IPS-15b (cell line): ENCODE results near the gene DHRS7C.
"Not testable (repeated sequence)": the region's sequence is repeated elsewhere in the genome, so short reads cannot be mapped to it uniquely, and the experiment has no call there.

ENCODE experiments used
- H3K27me3 ChIP-seq: one replicate; pipeline ENCODE4 v1.6.1; 2013; ENCODE audit warnings: low read length; ENCODE audit not compliant: control insufficient read depth, insufficient read depth
- H3K36me3 ChIP-seq: one replicate; pipeline ENCODE4 v1.6.1; 2013; ENCODE audit warnings: low read length; ENCODE audit not compliant: control insufficient read depth, insufficient read depth
- H3K4me1 ChIP-seq: one replicate; pipeline ENCODE4 v1.6.1; 2013; ENCODE audit warnings: mild to moderate bottlenecking, low read length; ENCODE audit not compliant: control insufficient read depth, insufficient read depth
- H3K4me3 ChIP-seq: one replicate; pipeline ENCODE4 v1.5.1; 2013; ENCODE audit warnings: low read depth, low read length
- H3K9ac ChIP-seq: one replicate; pipeline ENCODE4 v1.6.1; 2013; ENCODE audit warnings: low read depth, mild to moderate bottlenecking, low read length
- H3K9me3 ChIP-seq: one replicate; pipeline ENCODE4 v1.6.1; 2013; ENCODE audit warnings: mild to moderate bottlenecking, low read length; ENCODE audit not compliant: control insufficient read depth, insufficient read depth

The DHRS7C gene

GRCh38 chr17:9805769-9806168 is 14.4 kb upstream of the DHRS7C start:
- no peaks in the 10 kb centered on the region for H3K9me3 ChIP-seq
- H3K27me3 ChIP-seq = no peaks in the 10 kb centered on the region
- no peaks in the 10 kb centered on the region for H3K36me3 ChIP-seq
- no peaks in the 10 kb centered on the region for H3K4me1 ChIP-seq
- H3K9ac ChIP-seq = no peak overlapping the region
- H3K4me3 ChIP-seq = no peak overlapping the region

GRCh38 chr17:9802697-9803096 is 11.3 kb upstream of the DHRS7C start:
- Histone ChIP-seq H3K4me3 (no peak overlapping the region), H3K27me3 (no peaks in the 10 kb centered on the region), H3K9me3 (no peaks in the 10 kb centered on the region), H3K4me1 (no peaks in the 10 kb centered on the region), H3K36me3 (no peaks in the 10 kb centered on the region), H3K9ac (no peak overlapping the region)

- Histone ChIP-seq H3K36me3 (no peaks in the 10 kb centered on the region), H3K4me1 (no peaks in the 10 kb centered on the region), H3K9me3 (no peaks in the 10 kb centered on the region), H3K9ac (no peak overlapping the region), H3K4me3 (no peak overlapping the region), H3K27me3 (no peaks in the 10 kb centered on the region)
Observed at GRCh38 chr17:9802294-9802693, 10.9 kb upstream of the DHRS7C start.

DNA sequence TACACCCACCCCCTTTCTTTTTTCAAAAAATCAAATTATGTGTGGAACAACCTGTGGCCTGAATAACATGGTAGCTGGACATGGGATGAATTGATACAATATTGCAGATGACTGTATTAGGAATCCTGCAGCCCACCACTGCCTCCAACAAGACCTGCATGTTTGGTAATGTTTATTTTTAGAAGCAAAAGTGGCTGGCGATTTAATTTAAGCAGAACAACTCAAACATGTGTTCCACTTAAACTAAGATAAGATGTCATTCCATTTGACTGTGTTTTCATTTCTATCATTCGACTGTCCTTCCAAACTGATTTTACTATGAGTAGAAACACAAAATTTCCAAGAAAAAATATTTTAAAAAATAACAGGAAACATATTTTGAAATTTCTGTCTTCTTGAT is 10.1 kb upstream of the DHRS7C start:
- H3K9ac ChIP-seq = no peak overlapping the region
- no peaks in the 10 kb centered on the region for H3K36me3 ChIP-seq
- no peak overlapping the region for H3K4me3 ChIP-seq
- no peaks in the 10 kb centered on the region for H3K4me1 ChIP-seq
- no peaks in the 10 kb centered on the region for H3K9me3 ChIP-seq
- no peaks in the 10 kb centered on the region for H3K27me3 ChIP-seq

GRCh38 chr17:9798724-9799123 is 7.3 kb upstream of the DHRS7C start:
- Histone ChIP-seq H3K4me3 (no peak overlapping the region), H3K27me3 (no peaks in the 10 kb centered on the region), H3K9me3 (no peaks in the 10 kb centered on the region), H3K36me3 (no peaks in the 10 kb centered on the region), H3K4me1 (no peaks in the 10 kb centered on the region), H3K9ac (no peak overlapping the region)

DNA sequence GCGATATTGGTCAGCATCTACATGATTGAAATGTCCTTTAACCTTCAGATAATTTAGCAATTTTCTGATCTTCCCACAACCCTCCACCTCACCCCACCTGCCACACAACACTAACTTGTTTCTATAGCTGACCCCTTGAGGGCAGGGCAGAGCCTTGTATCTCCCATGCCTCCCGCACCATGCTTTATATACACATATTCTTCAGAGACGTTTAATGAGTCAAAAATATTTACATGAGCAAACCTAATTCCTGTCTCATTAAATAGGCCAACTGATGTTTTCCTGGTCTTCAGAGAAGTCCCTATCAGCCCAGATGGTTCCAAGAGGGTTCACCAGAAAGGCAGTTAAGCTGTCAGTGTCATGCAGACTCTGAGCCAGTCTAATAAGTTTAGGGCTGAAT is 6.6 kb upstream of the DHRS7C start:
- H3K4me1 ChIP-seq = no peaks in the 10 kb centered on the region
- no peaks in the 10 kb centered on the region for H3K9me3 ChIP-seq
- no peak overlapping the region for H3K9ac ChIP-seq
- H3K27me3 ChIP-seq = no peaks in the 10 kb centered on the region
- H3K4me3 ChIP-seq = no peak overlapping the region
- H3K36me3 ChIP-seq = no peaks in the 10 kb centered on the region

- H3K9ac ChIP-seq = no peak overlapping the region
- H3K27me3 ChIP-seq = no peaks in the 10 kb centered on the region
- H3K4me3 ChIP-seq = no peak overlapping the region
- no peaks in the 10 kb centered on the region for H3K9me3 ChIP-seq
- H3K36me3 ChIP-seq = no peaks in the 10 kb centered on the region
- no peaks in the 10 kb centered on the region for H3K4me1 ChIP-seq
Observed at GRCh38 chr17:9792181-9792840, 919 bp upstream of the DHRS7C start.

DNA sequence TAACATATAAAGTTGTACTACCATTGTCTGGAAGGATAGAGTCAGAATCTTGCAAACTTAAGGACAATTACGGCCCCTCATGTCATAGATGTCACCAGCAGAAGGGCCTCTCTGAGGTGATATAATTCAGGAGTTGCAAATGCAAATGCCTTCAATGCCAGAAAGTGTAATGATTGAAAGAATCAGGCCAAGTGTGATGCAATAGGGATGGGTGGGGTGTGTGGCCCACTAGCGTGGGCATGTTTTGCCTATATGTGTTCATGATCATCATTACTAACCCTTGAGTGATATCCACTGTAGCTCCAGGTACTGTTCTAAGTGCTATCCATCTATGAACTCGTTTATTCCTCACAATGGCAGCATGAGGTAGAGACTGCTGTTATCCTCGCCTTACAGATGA is 1.1 kb downstream of the DHRS7C start:
- no peaks in the 10 kb centered on the region for H3K27me3 ChIP-seq
- no peak overlapping the region for H3K4me3 ChIP-seq
- no peaks in the 10 kb centered on the region for H3K4me1 ChIP-seq
- no peaks in the 10 kb centered on the region for H3K36me3 ChIP-seq
- H3K9me3 ChIP-seq = no peaks in the 10 kb centered on the region
- no peak overlapping the region for H3K9ac ChIP-seq

DNA sequence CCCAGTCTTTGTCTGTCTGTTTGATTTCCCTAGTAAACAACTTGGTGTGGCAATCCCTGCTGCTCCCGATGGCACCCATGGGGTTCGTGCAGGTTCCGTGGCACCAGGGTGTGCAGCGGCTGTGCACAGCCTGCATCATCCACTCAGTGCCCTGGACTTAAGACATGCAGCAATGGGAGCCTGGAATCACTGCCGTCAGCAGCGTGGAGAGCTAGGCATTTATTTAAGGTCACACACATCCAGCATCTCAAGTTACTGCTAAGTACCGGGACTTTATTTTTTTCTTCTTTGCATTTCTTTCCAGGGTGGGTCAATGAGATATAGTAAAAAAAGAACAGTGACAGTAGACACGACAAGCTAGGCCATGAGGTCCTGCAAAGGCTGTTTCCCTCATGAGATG is 2.8 kb downstream of the DHRS7C start:
- Histone ChIP-seq H3K9ac (no peak overlapping the region), H3K4me3 (no peak overlapping the region), H3K36me3 (no peaks in the 10 kb centered on the region), H3K27me3 (no peaks in the 10 kb centered on the region), H3K4me1 (no peaks in the 10 kb centered on the region), H3K9me3 (no peaks in the 10 kb centered on the region)

DNA sequence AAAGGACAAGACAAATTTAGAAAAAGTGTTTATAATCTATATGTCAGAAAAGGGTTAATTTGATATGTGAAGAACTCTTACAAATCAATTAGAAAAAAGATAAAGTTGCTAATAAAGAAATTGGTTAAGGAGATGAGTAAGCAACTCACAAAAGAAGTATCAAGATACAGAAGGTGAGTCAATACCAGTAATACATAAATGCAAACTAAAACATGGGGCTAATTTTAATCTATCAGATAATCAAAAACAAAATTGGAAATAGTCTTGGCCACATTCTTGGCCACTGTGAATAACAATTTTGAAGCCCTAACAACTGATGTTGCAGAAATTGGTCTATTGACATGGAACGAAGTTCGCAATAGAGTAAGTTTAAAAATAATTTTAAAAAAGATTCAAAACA is 6.8 kb downstream of the DHRS7C start:
- no peak overlapping the region for H3K9ac ChIP-seq
- H3K27me3 ChIP-seq = no peaks in the 10 kb centered on the region
- H3K36me3 ChIP-seq = no peaks in the 10 kb centered on the region
- no peaks in the 10 kb centered on the region for H3K9me3 ChIP-seq
- H3K4me3 ChIP-seq = no peak overlapping the region
- no peaks in the 10 kb centered on the region for H3K4me1 ChIP-seq

DNA sequence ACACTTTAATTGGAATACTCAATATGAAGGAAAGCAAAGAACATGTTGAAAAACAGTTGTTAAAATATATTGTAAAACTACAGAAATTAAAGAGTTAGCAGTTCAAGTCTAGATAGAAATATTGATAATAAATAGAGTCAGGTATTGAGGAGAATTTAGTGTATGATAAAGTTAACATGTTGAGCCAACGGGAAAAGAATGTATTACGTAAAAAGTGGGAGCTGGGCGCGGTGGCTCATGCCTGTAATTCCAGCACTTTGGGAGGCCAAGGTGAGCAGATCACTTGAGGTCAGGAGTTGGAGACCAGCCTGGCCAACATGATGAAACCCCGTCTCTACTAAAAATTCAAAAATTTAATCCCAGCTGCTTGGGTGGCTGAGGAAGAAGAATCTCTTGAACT is 7.9 kb downstream of the DHRS7C start:
- not testable (repeated sequence) for H3K4me3 ChIP-seq, H3K4me1 ChIP-seq, H3K9me3 ChIP-seq, H3K9ac ChIP-seq, H3K36me3 ChIP-seq, H3K27me3 ChIP-seq

GRCh38 chr17:9783050-9783449 is 8.3 kb downstream of the DHRS7C start:
- Histone ChIP-seq H3K4me1 (no peaks in the 10 kb centered on the region), H3K4me3 (no peak overlapping the region), H3K9ac (no peak overlapping the region), H3K36me3 (no peaks in the 10 kb centered on the region), H3K9me3 (no peaks in the 10 kb centered on the region), H3K27me3 (no peaks in the 10 kb centered on the region)
